Activated gamma-delta T cell (primary cell): ENCODE data around the gene KIAA1328.

Source experiments
- DNase-seq: peaks from one replicate; lab custom pipeline; 2025; lab: John Stamatoyannopoulos, UW

Gene KIAA1328

DNA sequence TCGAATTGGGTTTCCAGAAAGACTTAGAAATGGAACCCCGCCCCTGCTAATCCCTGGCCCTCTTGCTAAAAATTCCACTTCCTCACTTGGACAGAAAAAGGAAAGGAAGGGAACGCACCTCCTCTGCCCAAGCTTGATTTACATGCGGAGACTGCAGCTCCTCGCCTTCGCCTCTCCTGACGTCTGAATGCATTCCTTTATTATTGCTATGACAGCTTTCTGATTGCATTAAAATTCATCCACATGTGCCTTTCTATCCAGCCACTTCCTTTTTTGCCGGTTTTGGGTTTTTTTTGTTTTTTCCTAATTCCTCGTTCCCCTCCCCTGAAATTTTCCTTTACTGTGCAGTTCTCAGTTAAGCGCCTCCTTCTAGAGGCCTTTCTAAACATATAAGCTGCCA, 448.9 kb downstream of the KIAA1328 start:
- DNase-seq: no peak
